ENCODE data around the gene BANP.
"Not testable (repeated sequence)": the region's sequence is repeated elsewhere in the genome, so short reads cannot be mapped to it uniquely, and the experiment has no call there.

Gene BANP

DNA sequence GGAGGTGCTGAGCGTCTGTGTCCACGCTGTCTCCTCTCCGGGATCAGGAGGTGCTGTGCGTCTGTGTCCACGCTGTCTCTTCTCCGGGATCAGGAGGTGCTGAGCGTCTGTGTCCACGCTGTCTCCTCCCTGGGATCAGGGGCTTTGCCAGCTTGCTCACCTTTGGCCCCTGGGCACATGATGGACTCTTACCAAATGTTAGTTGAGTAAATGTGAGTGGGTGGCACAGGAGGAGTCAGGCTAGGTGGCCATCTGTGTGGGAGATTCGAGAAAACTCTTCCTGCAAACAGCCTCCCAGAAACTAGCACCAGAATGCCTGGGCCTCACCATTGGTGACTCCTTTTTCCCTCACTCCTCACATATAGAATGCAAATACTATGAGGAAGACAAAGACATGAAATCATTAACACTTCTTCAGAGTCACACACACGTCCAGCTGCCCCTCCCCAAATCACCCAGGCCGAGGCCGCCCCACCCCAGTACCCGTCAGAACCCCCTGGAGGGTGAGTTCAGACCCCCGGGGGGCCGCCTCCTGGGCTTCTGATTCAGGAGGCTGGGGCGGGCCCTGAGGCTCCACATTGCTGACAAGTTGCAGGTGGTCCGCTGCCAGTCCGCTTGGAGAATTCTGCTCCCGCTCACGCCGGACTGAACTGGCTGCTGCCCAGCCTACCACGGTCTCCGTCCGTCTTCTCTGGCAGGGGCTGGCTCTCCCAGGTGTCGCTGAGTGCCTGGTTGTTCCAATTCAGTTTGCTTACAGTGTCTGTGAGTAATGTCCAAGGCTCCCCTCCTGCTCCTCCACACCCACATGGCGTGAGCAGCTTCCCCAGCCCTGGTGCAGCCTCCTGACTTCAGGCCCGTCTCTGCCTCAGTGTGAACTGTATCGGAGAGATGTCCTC, 158.7 kb downstream of the BANP start:
- not testable (repeated sequence) for DNase-seq

GRCh38 chr16:88110875-88111494, 159.8 kb downstream of the BANP start:
- DNase-seq = not testable (repeated sequence)

- not testable (repeated sequence) for DNase-seq
Observed at GRCh38 chr16:88111976-88112375, 160.7 kb downstream of the BANP start.

DNA sequence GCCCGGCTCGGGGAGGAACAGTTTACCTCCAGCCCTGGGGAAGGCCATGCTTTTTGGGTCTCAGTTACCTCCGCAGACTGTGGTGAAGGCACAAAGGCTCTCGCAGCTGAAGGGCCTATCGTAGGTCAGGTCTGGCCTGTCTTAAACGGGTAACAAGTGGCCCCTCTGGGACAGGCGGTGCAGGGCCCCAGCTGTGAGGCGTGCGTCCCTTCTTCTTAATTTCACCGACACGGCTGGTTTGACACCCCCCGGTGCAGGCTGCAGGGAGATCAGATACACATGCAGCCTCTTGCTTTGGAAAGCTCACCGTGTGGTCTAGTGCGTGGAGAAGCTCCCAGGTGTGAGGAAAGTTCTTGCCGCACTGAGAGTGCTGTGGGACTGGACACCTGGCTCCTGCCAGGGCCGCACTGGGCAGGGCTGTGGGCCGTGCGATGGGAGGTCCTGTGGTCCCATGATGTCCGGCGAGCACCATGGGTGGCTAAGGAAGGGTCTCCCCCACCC, 162.4 kb downstream of the BANP start:
- DNase-seq = no peak

GRCh38 chr16:88114541-88115228, 163.5 kb downstream of the BANP start:
- DNase-seq = not testable (repeated sequence)

GRCh38 chr16:88116121-88116520, 164.9 kb downstream of the BANP start:
- DNase-seq = peak in 1 of 2 experiments; percentile 73

- DNase-seq = no peak
Observed at GRCh38 chr16:88117476-88117868, 166.2 kb downstream of the BANP start.

DNA sequence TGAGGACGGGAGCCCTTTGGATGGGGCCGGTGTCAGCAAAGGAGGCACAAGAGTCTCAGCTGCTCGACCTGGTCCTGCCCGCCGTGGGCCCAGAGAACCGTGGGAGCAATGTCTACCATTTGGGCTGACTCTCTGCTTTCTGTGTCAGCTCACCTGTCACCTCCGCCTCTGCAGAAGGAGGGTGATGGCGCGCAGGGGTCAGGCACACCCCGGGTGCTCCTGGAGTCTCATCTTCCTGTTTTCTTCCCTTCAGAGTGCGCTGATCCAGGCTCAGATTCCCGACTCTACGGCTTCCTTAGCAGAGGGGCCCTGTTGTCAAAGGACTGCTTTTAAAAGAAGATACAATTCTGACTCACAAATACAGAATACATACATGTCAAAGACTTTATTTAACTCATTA, 167.1 kb downstream of the BANP start:
- no peak for DNase-seq

DNA sequence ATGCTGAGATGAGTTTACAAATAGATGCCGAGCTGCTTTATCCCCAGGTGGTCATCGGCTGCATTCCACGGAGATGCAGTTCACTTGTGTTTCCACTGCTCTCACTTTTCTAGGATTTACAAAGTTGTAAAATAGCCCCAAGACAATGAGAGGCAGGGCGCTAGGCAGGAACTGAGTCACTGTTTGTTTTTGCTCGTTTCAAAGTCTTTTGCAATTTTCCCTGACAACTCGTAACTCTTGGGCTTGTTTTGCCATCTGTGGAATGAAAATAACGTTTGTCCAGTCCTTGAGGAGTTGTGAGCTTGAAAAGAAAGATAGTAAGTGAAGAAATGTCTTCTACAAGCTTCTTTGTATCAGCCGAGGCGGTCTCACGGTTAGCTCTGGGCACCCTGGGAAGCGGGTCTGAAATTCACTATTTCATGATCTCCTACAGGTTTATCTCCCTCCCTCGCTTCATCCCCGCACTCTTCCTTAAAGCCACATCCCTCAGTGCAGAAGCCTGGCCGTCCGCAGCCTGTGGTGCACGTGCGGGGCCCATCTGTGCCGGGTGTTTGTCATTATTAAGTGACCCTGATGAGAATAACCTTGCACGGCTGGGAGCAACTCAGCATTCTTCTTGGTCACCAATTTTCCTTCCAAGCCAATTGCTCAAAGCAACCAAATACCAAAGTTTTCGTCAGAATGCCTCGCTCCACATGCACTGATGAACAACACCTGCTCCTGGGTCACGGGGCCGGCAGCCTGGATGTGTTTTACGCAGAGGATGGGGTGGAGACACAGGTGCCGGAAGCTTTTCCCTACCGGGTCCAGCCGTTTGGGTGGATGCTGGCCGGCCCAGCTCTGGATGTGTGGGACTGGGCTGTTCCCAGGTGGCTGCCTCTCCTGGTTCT, 167.9 kb downstream of the BANP start:
- DNase-seq = peak in 1 of 2 experiments; percentile 35

DNA sequence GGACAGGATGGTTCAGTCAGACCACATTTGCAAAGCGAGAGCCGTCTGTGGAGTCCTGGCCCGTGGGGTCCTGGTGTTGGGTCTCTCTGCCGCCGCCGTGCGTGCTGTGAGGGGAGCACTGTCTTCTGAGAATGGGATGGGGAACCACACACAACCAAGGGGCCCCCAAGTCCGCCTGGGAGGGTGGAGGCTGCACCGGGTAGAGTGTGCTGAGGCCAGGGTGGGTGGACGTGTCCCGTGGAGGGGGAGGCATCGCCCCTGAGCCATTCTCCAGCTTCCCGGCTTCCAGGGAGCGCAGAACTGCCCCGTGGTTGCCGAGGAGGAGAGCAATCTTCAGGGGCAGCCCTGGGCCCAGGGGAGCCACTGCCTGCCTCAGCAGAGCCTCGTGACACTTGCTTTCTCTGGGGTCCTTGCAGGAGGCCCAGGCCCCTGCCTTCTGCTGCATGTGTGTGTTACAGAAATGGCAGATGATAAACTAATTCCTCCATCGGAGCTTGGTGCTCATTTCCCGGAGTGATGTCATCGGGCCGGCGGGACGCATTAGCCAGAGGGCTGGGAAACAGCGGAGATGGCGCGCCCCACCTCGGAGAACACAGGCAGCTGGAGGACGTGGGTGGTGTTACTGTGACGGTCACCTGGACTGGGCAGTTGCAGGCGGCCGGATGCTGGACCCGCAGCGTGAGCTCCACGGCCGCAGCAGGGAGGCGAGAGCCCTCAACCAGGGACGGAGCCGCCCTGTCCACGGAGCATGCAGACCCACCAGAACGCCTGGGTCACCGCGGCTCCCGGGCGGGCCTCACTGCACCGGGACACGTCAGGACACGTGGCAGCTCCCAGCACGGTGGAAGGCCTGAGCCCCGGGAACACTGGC, 168.9 kb downstream of the BANP start:
- DNase-seq = not testable (repeated sequence)

DNA sequence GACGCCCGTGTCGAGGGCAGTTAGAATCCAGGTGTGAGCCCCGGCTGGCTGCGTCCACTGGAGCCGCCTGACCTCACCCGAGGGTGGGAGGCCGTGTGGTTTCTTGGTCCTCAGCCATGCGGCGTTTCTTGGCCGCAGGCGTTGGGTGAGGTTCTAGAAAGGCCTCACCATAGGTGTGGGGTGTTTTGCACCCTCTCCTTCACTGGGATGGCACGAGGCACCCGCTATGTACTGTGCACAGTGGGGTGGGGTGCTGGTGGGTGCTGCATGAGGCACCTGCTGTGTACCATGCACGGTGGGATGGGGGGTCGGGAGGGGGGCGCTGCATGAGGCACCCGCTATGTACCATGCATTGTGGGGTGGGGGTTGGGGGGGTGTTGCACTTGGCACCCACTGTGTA, 169.6 kb downstream of the BANP start:
- DNase-seq = no peak

DNA sequence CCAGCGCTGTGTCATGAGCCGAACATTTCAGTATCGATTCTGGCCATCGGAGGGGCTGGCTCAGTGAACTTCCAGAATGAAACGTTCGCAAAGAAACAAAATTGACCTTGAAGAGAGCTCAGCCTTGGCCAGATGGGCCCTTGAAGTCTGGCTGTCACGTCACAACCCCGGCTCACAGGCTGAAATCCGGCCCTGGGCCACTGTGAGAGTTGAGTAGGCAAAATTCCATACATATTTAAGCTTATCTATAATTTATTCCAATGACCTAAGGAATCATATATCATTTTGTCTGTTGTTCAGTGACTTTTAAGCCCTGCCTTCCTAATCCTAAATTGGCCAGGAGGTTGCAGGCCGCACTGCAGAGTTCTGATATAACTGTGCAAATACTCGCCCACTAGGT, 170.2 kb downstream of the BANP start:
- DNase-seq = peak; percentile 46 to 70

DNA sequence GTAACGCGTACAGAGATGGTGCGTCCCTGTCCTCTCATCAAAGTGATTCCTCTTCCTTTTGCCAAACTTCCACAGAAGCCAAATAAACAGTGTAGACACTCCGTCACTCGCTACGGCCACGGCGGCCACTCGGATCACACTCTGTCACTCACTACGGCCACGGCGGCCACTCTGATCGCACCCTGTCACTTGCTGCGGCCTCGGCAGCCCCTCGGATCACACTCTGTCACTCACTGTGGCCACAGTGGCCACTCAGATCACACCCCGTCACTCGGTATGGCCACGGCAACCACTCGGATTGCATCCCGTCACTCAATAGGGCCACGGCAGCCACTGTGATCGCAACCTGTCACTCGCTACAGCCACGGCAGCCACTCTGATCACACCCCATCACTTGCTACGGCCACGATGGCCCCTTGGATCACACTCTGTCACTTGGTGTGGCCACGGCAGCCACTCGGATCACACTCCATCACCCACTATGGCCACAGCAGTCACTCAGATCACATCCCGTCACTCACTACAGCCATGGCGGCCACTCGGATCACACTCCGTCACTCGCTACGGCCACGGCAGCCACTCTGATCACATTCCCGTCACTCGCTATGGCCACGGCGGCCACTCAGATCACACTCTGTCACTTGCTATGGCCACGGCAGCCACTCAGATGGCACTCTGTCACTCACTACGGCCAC, 170.8 kb downstream of the BANP start:
- no peak for DNase-seq
